ENCODE results near the gene DMAP1. TPM values are rescaled to one million over a fixed set of nuclear protein-coding genes. Genes with fewer than 3 reads are reported as not detected.

Gene DMAP1
- 18.5 to 22.0 TPM (median 19.0 TPM) in 5 replicates for total RNA-seq (2022; extraction: Qiagen RNA extraction)

GRCh38 chr1:44213222-44214112, at the start of gene DMAP1:
Gene DMAP1 (plus strand): TSS chr1:44213471. CDS start chr1:44213754, 283 bp downstream.

Other genes with a start within 250 kb of the DMAP1 start
- gene DPH2, start 243.5 kb upstream of the DMAP1 start, total RNA-seq (2022; extraction: Qiagen RNA extraction): 30.9 to 38.5 TPM (median 36.4 TPM) in 5 replicates
- gene ATP6V0B, start 238.5 kb upstream of the DMAP1 start, total RNA-seq (2022; extraction: Qiagen RNA extraction): 97.4 to 138 TPM (median 118 TPM) in 5 replicates
- 49.6 to 75.7 TPM (median 71.7 TPM) in 5 replicates for gene B4GALT2, start 234.3 kb upstream of the DMAP1 start, total RNA-seq (2022; extraction: Qiagen RNA extraction)
- gene CCDC24, start 221.9 kb upstream of the DMAP1 start, total RNA-seq (2022; extraction: Qiagen RNA extraction): 6.1 to 8.3 TPM (median 7.5 TPM) in 5 replicates
- 8.6 to 15.1 TPM (median 14.3 TPM) in 5 replicates for gene SLC6A9, start 182.0 kb upstream of the DMAP1 start, total RNA-seq (2022; extraction: Qiagen RNA extraction)
- gene KLF17, start 94.7 kb upstream of the DMAP1 start, total RNA-seq (2022; extraction: Qiagen RNA extraction): 0.33 to 0.64 TPM (median 0.42 TPM) in 5 replicates
- 0.02 to 0.05 TPM (median 0.04 TPM) in 4 of 5 replicates, not detected in the other for gene KLF18, start 71.8 kb upstream of the DMAP1 start, total RNA-seq (2022; extraction: Qiagen RNA extraction)
- gene ERI3, start 141.8 kb downstream of the DMAP1 start, total RNA-seq (2022; extraction: Qiagen RNA extraction): 46.8 to 55.9 TPM (median 53.7 TPM) in 5 replicates
- 54.6 to 65.3 TPM (median 61.7 TPM) in 5 replicates for gene RNF220, start 191.8 kb downstream of the DMAP1 start, total RNA-seq (2022; extraction: Qiagen RNA extraction)